Caco-2 (cell line): ENCODE results near the gene CDON. TPM values are rescaled to one million over a fixed set of nuclear protein-coding genes. Genes with fewer than 3 reads are reported as not detected.

Source experiments
- BruUV-seq: library from RNA; stranded (reverse); fragments of 400-500 nt; replicated peaks from 2 replicates; lab custom pipeline; 2021; lab: Mats Ljungman, UMichigan
- CTCF ChIA-PET: fragments of 300-600 bp; sonication (Branson Sonifier 250); formaldehyde crosslinking; loops from one replicate; lab custom pipeline; 2022; ENCODE audit warnings: antibody characterized with exemption; lab: Charles Lee
- POLR2A ChIA-PET: fragments of 300-600 bp; sonication (Branson Sonifier 250); formaldehyde crosslinking; loops from one replicate; lab custom pipeline; 2022; ENCODE audit warnings: antibody characterized with exemption; lab: Charles Lee
- DNase-seq, 2 experiments: peaks; one replicate each; pipeline versions ENCODE4 v3.0.0 to v3.0.0-alpha.2; 2020 to 2022
- H3K27me3 ChIP-seq: replicated peaks from 2 replicates; pipeline ENCODE4 v1.6.0; 2011; ENCODE audit warnings: low read length; ENCODE audit not compliant: control insufficient read depth, insufficient read depth
- H3K36me3 ChIP-seq: 2 replicates; pipeline ENCODE4 v1.5.1; 2011; ENCODE audit warnings: low read length; ENCODE audit not compliant: control insufficient read depth, insufficient read depth
- H3K4me1 ChIP-seq: fragments of 250-450 bp; sonication (Bioruptor Pico); 2 replicates; pipeline ENCODE4 v1.5.1; 2020; ENCODE audit warnings: mild to moderate bottlenecking
- H3K4me3 ChIP-seq: 2 replicates; pipeline ENCODE4 v1.5.1; 2011; ENCODE audit warnings: low read depth, mild to moderate bottlenecking, control low read depth, low read length
- H3K9me3 ChIP-seq: fragments of 250-450 bp; sonication (Bioruptor Pico); 2 replicates; pipeline ENCODE4 v1.5.1; 2020; ENCODE audit warnings: mild to moderate bottlenecking, moderate library complexity
- H3K27ac Mint-ChIP-seq: one replicate; pipeline ENCODE4 v1.8.0; 2022; ENCODE audit warnings: mixed read lengths; ENCODE audit not compliant: unreplicated experiment
- H3K27me3 Mint-ChIP-seq: one replicate; pipeline ENCODE4 v1.8.0; 2022; ENCODE audit warnings: mixed read lengths; ENCODE audit not compliant: insufficient read depth, unreplicated experiment
- H3K36me3 Mint-ChIP-seq: one replicate; pipeline ENCODE4 v1.8.0; 2022; ENCODE audit warnings: mild to moderate bottlenecking, mixed read lengths; ENCODE audit not compliant: insufficient read depth, unreplicated experiment
- H3K4me1 Mint-ChIP-seq: one replicate; pipeline ENCODE4 v1.8.0; 2022; ENCODE audit warnings: low read depth, mixed read lengths; ENCODE audit not compliant: unreplicated experiment
- H3K4me3 Mint-ChIP-seq: one replicate; pipeline ENCODE4 v1.8.0; 2022; ENCODE audit warnings: mild to moderate bottlenecking, moderate library complexity, mixed read lengths; ENCODE audit not compliant: unreplicated experiment
- H3K9me3 Mint-ChIP-seq: one replicate; pipeline ENCODE4 v1.8.0; 2022; ENCODE audit warnings: mixed read lengths; ENCODE audit not compliant: unreplicated experiment
- intact Hi-C: fragments of 100-400 bp; cut with micrococcal nuclease; formaldehyde crosslinking; loops from one replicate; pipeline ENCODE4 v1.10.0; 2022; ENCODE audit not compliant: unreplicated experiment
- total RNA-seq: library from RNA; stranded (reverse); gene quantifications from 2 replicates; pipeline ENCODE4 v1.2.3, GENCODE V29; 2022
- TF ChIP-seq, protein P1 (sequence below), 2 experiments: fragments of 200-600 bp in 1 of 2; IDR thresholded peaks; 1 replicate in 1 of 2; 2 replicates in 1 of 2; pipeline versions ENCODE4 v1.5.1 to v1.8.0; 2011 to 2022; ENCODE audit warnings: antibody characterized with exemption in 1 of 2, control low read depth in 1 of 2, inconsistent platforms in 1 of 2, low read depth in 1 of 2, low read length in 1 of 2, mild to moderate bottlenecking in 1 of 2, moderate library complexity in 1 of 2; ENCODE audit not compliant: insufficient read depth in 1 of 2, severe bottlenecking in 1 of 2, unreplicated experiment in 1 of 2

CDON gene
- total RNA-seq, 1 experiment from 2014 or later = 6.8 TPM

DNA sequence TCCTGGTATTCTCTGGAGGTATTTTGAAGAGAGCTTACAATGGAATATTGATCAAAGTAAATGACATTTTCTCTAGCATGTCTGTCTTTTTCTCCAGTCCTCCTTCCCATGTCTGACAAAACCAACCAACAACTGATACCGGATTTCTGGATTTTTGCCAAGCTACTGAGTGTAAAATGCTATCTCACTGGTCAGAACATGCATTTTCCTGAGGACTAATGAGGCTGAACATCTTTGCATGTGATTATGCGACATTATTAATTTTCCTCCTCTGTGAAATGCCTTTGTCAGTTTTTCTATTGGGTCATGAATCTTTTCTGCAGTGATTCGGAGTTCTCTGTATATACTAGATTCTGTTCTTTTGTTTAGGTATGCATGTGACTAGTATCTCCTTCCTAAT, 51.4 kb downstream of the CDON start:
- Histone ChIP-seq H3K27me3 (no peaks in the 10 kb centered on the region; the same call in 1 of the 2 replicates), H3K4me3 (no peak overlapping the region), H3K36me3 (no peaks in the 10 kb centered on the region), H3K4me1 (no peaks in the 10 kb centered on the region), H3K9me3 (no peaks in the 10 kb centered on the region)
- CTCF ChIA-PET = no interaction called here
- H3K9me3 Mint-ChIP-seq = no peaks in the 10 kb centered on the region
- H3K27me3 Mint-ChIP-seq = peaks cover 4% of the 10 kb centered on the region
- H3K36me3 Mint-ChIP-seq = no peaks in the 10 kb centered on the region
- DNase-seq = no peak
- no peak overlapping the region for H3K4me3 Mint-ChIP-seq
- H3K27ac Mint-ChIP-seq = no peak overlapping the region
- no TSS peak for BruUV-seq
- TF ChIP-seq, protein P1, sequence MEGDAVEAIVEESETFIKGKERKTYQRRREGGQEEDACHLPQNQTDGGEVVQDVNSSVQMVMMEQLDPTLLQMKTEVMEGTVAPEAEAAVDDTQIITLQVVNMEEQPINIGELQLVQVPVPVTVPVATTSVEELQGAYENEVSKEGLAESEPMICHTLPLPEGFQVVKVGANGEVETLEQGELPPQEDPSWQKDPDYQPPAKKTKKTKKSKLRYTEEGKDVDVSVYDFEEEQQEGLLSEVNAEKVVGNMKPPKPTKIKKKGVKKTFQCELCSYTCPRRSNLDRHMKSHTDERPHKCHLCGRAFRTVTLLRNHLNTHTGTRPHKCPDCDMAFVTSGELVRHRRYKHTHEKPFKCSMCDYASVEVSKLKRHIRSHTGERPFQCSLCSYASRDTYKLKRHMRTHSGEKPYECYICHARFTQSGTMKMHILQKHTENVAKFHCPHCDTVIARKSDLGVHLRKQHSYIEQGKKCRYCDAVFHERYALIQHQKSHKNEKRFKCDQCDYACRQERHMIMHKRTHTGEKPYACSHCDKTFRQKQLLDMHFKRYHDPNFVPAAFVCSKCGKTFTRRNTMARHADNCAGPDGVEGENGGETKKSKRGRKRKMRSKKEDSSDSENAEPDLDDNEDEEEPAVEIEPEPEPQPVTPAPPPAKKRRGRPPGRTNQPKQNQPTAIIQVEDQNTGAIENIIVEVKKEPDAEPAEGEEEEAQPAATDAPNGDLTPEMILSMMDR (IDR thresholded peaks at IDR 0.05; ENCODE audit: insufficient read depth in 1 of 2, low read depth in 1 of 2, low read length in 1 of 2, severe bottlenecking in 1 of 2, unreplicated experiment in 1 of 2) = no peak
- intact Hi-C loops = no loop called here
- H3K4me1 Mint-ChIP-seq = peaks cover 10% of the 10 kb centered on the region
- POLR2A ChIA-PET = no interaction called here

DNA sequence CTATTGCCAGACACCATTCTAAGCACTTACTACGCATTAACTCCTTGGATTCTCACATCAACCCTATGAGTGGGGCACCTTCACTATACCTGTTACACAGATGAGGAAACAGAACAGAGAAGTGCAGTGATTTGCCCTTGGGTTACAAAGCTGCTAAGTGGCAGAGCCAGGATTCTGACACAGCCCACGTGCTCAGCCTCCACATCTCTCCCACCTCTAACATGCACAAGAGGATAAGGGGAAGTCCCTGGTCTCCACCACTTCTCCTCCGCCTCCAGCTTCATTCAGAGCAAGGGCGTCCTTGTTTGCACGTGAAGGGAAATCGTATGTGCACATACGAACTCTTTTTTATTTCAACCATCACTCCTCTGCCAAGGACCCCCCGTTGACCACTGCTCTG, 53.7 kb downstream of the CDON start:
- Mint-ChIP-seq H3K27me3 (peaks cover 4% of the 10 kb centered on the region), H3K36me3 (no peaks in the 10 kb centered on the region), H3K9me3 (no peaks in the 10 kb centered on the region), H3K4me3 (no peak overlapping the region), H3K27ac (no peak overlapping the region), H3K4me1 (peaks cover 10% of the 10 kb centered on the region)
- CTCF ChIA-PET = interaction anchor here (0.6 kb wide), 1 partner anchor 53 kb away, joined by 3 read pairs; no protein-coding TSS in a partner anchor
- TF ChIP-seq, protein P1 (IDR thresholded peaks at IDR 0.05; ENCODE audit: insufficient read depth in 1 of 2, low read depth in 1 of 2, low read length in 1 of 2, severe bottlenecking in 1 of 2, unreplicated experiment in 1 of 2) = no peak
- Histone ChIP-seq H3K36me3 (no peaks in the 10 kb centered on the region), H3K4me3 (no peak overlapping the region), H3K9me3 (no peaks in the 10 kb centered on the region), H3K4me1 (no peaks in the 10 kb centered on the region), H3K27me3 (no peaks in the 10 kb centered on the region; the same call in 1 of the 2 replicates)
- no peak for DNase-seq
- BruUV-seq = no TSS peak
- POLR2A ChIA-PET = no interaction called here
- intact Hi-C loops = no loop called here

DNA sequence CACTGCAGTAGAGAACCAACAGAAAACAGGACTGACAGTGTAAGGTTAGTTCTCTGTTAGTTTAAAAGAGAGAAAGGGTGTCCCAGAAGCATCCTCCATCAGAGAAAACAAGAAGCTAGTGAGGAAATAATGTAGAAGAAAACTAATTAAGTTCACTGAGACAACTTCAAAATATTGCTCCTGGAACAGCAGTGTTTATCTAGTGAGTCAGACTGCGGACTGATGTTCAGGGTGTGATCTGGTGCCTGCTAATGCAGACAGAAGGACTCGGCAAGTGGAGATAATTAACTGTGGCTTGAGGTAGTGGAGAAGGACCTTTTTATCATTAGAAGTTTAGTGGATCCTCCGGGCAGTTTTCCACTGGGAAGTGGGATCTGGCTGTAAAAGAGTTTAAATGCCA, 55.4 kb downstream of the CDON start:
- no peaks in the 10 kb centered on the region; the same call in 1 of the 2 replicates for H3K27me3 ChIP-seq
- no peaks in the 10 kb centered on the region for H3K36me3 ChIP-seq
- peaks cover 10% of the 10 kb centered on the region for H3K4me1 Mint-ChIP-seq
- no peak overlapping the region for H3K4me3 Mint-ChIP-seq
- DNase-seq = no peak
- no TSS peak for BruUV-seq
- ChIA-PET POLR2A (no interaction called here), CTCF (no interaction called here)
- H3K27ac Mint-ChIP-seq = no peak overlapping the region
- no peak overlapping the region for H3K4me3 ChIP-seq
- no peaks in the 10 kb centered on the region for H3K4me1 ChIP-seq
- H3K36me3 Mint-ChIP-seq = no peaks in the 10 kb centered on the region
- H3K9me3 Mint-ChIP-seq = no peaks in the 10 kb centered on the region
- H3K27me3 Mint-ChIP-seq = peaks cover 10% of the 10 kb centered on the region
- TF ChIP-seq, protein P1 (IDR thresholded peaks at IDR 0.05; ENCODE audit: insufficient read depth in 1 of 2, low read depth in 1 of 2, low read length in 1 of 2, severe bottlenecking in 1 of 2, unreplicated experiment in 1 of 2) = no peak
- intact Hi-C loops = no loop called here
- no peaks in the 10 kb centered on the region for H3K9me3 ChIP-seq
